HG02870 (cell line): ENCODE results near the gene PUSL1.

ENCODE experiments used
- ATAC-seq: cut with Tn5 transposase; IDR thresholded peaks from one replicate; pipeline ENCODE4 v1.9.1; 2021; ENCODE audit warnings: mild to moderate bottlenecking, moderate library complexity; ENCODE audit not compliant: unreplicated experiment

PUSL1 gene

GRCh38 chr1:1307923-1308755 is at the start of gene PUSL1, which contains the start of gene ACAP3:
PUSL1 (plus strand) TSS chr1:1308597; CDS start chr1:1308644, 47 bp downstream.
ACAP3 (minus strand) TSS chr1:1307930; CDS start chr1:1307815, 115 bp downstream.
- peak; percentile 62 for ATAC-seq

- ATAC-seq, result no peak
Observed at GRCh38 chr1:1259119-1259488, 49.3 kb upstream of the PUSL1 start.

- ATAC-seq, result no peak
Observed at GRCh38 chr1:1259540-1259939, 48.9 kb upstream of the PUSL1 start.

GRCh38 chr1:1259951-1260600 is 48.3 kb upstream of the PUSL1 start:
- no peak for ATAC-seq

GRCh38 chr1:1260843-1261560 is 47.4 kb upstream of the PUSL1 start:
- no peak for ATAC-seq

- ATAC-seq, result no peak
Observed at GRCh38 chr1:1262071-1262470, 46.3 kb upstream of the PUSL1 start.

GRCh38 chr1:1262758-1263157 is 45.6 kb upstream of the PUSL1 start:
- ATAC-seq, result no peak

- ATAC-seq, result no peak
Observed at GRCh38 chr1:1264026-1264425, 44.4 kb upstream of the PUSL1 start.

GRCh38 chr1:1264868-1265272 is 43.5 kb upstream of the PUSL1 start:
- no peak for ATAC-seq

- no peak for ATAC-seq
Observed at GRCh38 chr1:1267488-1268283, 40.7 kb upstream of the PUSL1 start.

GRCh38 chr1:1268284-1268682 is 40.1 kb upstream of the PUSL1 start:
- ATAC-seq, result no peak

- no peak for ATAC-seq
Observed at GRCh38 chr1:1270813-1271212, 37.6 kb upstream of the PUSL1 start.

- ATAC-seq, result no peak
Observed at GRCh38 chr1:1272341-1273208, 35.8 kb upstream of the PUSL1 start.

GRCh38 chr1:1273209-1273511 is 35.2 kb upstream of the PUSL1 start:
- ATAC-seq, result no peak

- ATAC-seq, result peak; percentile 78
Observed at GRCh38 chr1:1273512-1274298, 34.7 kb upstream of the PUSL1 start, which contains the start of gene UBE2J2. UBE2J2 (minus strand) TSS chr1:1273854; CDS start chr1:1267992, 5,862 bp downstream.

GRCh38 chr1:1274299-1274930 is 34.0 kb upstream of the PUSL1 start:
- ATAC-seq, result no peak

GRCh38 chr1:1274931-1275431 is 33.4 kb upstream of the PUSL1 start:
- no peak for ATAC-seq

- no peak for ATAC-seq
Observed at GRCh38 chr1:1275836-1276235, 32.6 kb upstream of the PUSL1 start.
